H1 (cell line): ENCODE results near the gene F5. TPM values are rescaled to one million over a fixed set of nuclear protein-coding genes. Genes with fewer than 3 reads are reported as not detected.

Source experiments
- CTCF ChIA-PET: fragments of 300-600 bp; sonication (Branson Sonifier 250); formaldehyde crosslinking; loops from one replicate; lab custom pipeline; 2021; ENCODE audit not compliant: partially characterized antibody; lab: Charles Lee
- POLR2A ChIA-PET: fragments of 300-600 bp; sonication (Branson Sonifier 250); formaldehyde crosslinking; loops from one replicate; lab custom pipeline; 2021; ENCODE audit warnings: inconsistent platforms; ENCODE audit not compliant: partially characterized antibody; lab: Charles Lee
- DNase-seq, 2 experiments: peaks; one replicate each; pipeline versions ENCODE4 v3.0.0 to v3.0.0-alpha.2; 2010 to 2022; ENCODE audit warnings: low spot score in 2 of 2, low read depth in 1 of 2, mixed read lengths in 1 of 2
- FAIRE-seq: peaks from 2 replicates; lab custom pipeline; 2011; peaks lifted over from hg19 to GRCh38; lab: Jason Lieb, UNC
- H2AFZ ChIP-seq: 2 replicates; pipeline ENCODE4 v1.8.1; 2012; ENCODE audit warnings: low read length, inconsistent platforms
- H2AK5ac ChIP-seq: 2 replicates; pipeline ENCODE4 v1.6.1; 2013; ENCODE audit warnings: low read depth, low read length
- H2BK120ac ChIP-seq: replicated peaks from 2 replicates; pipeline ENCODE3; 2013; ENCODE audit warnings: low read depth, low read length, inconsistent platforms
- H2BK12ac ChIP-seq: 2 replicates; pipeline ENCODE4 v1.6.1; 2013; ENCODE audit warnings: low read depth, low read length
- H2BK15ac ChIP-seq: 2 replicates; pipeline ENCODE4 v1.6.1; 2013; ENCODE audit warnings: low read length
- H2BK20ac ChIP-seq: 2 replicates; pipeline ENCODE4 v1.6.1; 2013; ENCODE audit warnings: low read length
- H2BK5ac ChIP-seq: 2 replicates; pipeline ENCODE4 v1.6.1; 2013; ENCODE audit warnings: low read depth, low read length
- H3K14ac ChIP-seq: 2 replicates; pipeline ENCODE4 v1.6.1; 2013; ENCODE audit warnings: inconsistent platforms; ENCODE audit not compliant: insufficient read length
- H3K18ac ChIP-seq: 2 replicates; pipeline ENCODE4 v1.6.1; 2013; ENCODE audit warnings: low read length; ENCODE audit errors: extremely low read depth
- H3K23ac ChIP-seq: 2 replicates; pipeline ENCODE4 v1.6.1; 2013; ENCODE audit warnings: inconsistent platforms; ENCODE audit not compliant: insufficient read length
- H3K23me2 ChIP-seq: 2 replicates; pipeline ENCODE4 v1.6.1; 2013; ENCODE audit warnings: low read depth, low read length
- H3K27ac ChIP-seq: 2 replicates; pipeline ENCODE4 v1.6.1; 2011; ENCODE audit warnings: low read depth, low read length, inconsistent platforms
- H3K27me3 ChIP-seq, 4 experiments: replicated peaks in 1 of 4; 1 replicate in 1 of 4; 2 replicates in 3 of 4; pipeline versions ENCODE4 v1.6.1 to v1.8.1; 2011 to 2013; ENCODE audit warnings: low read length in 3 of 4, mild to moderate bottlenecking in 3 of 4, inconsistent platforms in 2 of 4, mixed read lengths in 2 of 4, moderate library complexity in 1 of 4; ENCODE audit not compliant: control insufficient read depth in 3 of 4, insufficient read depth in 3 of 4; ENCODE audit errors: extremely low read depth in 1 of 4
- H3K36me3 ChIP-seq, 4 experiments: 2 replicates each; pipeline versions ENCODE4 v1.6.1 to v1.8.1; 2011 to 2013; ENCODE audit warnings: mild to moderate bottlenecking in 4 of 4, low read length in 3 of 4, moderate library complexity in 2 of 4, control low read depth in 1 of 4, inconsistent platforms in 1 of 4; ENCODE audit not compliant: insufficient read depth in 4 of 4, control insufficient read depth in 2 of 4
- H3K4ac ChIP-seq: replicated peaks from 2 replicates; pipeline ENCODE3; 2013; ENCODE audit warnings: low read length, low read depth, mixed read lengths, inconsistent platforms; ENCODE audit not compliant: insufficient read length
- H3K4me1 ChIP-seq, 4 experiments: replicated peaks in 1 of 4; 1 replicate in 1 of 4; 2 replicates in 3 of 4; pipeline versions ENCODE4 v1.6.1 to v1.8.1; 2011 to 2013; ENCODE audit warnings: low read length in 3 of 4, inconsistent platforms in 2 of 4, mixed read lengths in 1 of 4; ENCODE audit not compliant: insufficient read depth in 4 of 4, control insufficient read depth in 3 of 4
- H3K4me2 ChIP-seq, 2 experiments: 2 replicates each; pipeline versions ENCODE4 v1.6.1 to v1.8.1; 2011 to 2013; ENCODE audit warnings: low read depth in 2 of 2, low read length in 2 of 2, control low read depth in 1 of 2, inconsistent platforms in 1 of 2, mild to moderate bottlenecking in 1 of 2; ENCODE audit not compliant: insufficient read depth in 1 of 2
- H3K4me3 ChIP-seq, 4 experiments: fragments of 200-600, 300-600 bp in 1 of 4; sonication (generic), shearing (Covaris generic), sonication (Bioruptor Twin) in 1 of 4; 2 replicates each; pipeline versions ENCODE4 v1.5.1 to v1.8.1; 2011 to 2016; ENCODE audit warnings: low read length in 4 of 4, low read depth in 3 of 4, control low read depth in 2 of 4, inconsistent platforms in 2 of 4, mild to moderate bottlenecking in 2 of 4, mixed read lengths in 1 of 4, moderate library complexity in 1 of 4; ENCODE audit not compliant: insufficient read depth in 2 of 4; ENCODE audit errors: extremely low read depth in 1 of 4
- H3K56ac ChIP-seq: replicated peaks from 2 replicates; pipeline ENCODE3; 2013; ENCODE audit warnings: low read depth, mild to moderate bottlenecking, mixed read lengths, low read length, inconsistent platforms; ENCODE audit not compliant: insufficient read length
- H3K79me1 ChIP-seq: 2 replicates; pipeline ENCODE4 v1.6.1; 2013; ENCODE audit warnings: low read depth, low read length, control low read depth
- H3K79me2 ChIP-seq, 2 experiments: 2 replicates each; pipeline versions ENCODE4 v1.6.1 to v1.8.1; 2012 to 2013; ENCODE audit warnings: low read length in 2 of 2, mild to moderate bottlenecking in 2 of 2, inconsistent platforms in 1 of 2; ENCODE audit not compliant: insufficient read depth in 2 of 2, control insufficient read depth in 1 of 2
- H3K9ac ChIP-seq, 4 experiments: replicated peaks in 1 of 4; 1 replicate in 1 of 4; 2 replicates in 3 of 4; pipeline versions ENCODE4 v1.6.1 to v1.8.1; 2011 to 2013; ENCODE audit warnings: low read depth in 3 of 4, low read length in 3 of 4, control low read depth in 2 of 4, mild to moderate bottlenecking in 2 of 4, moderate library complexity in 2 of 4, inconsistent platforms in 1 of 4; ENCODE audit errors: extremely low read depth in 1 of 4
- H3K9me3 ChIP-seq, 2 experiments: 2 replicates each; pipeline versions ENCODE4 v1.6.1 to v1.8.1; 2012 to 2013; ENCODE audit warnings: mild to moderate bottlenecking in 2 of 2, moderate library complexity in 2 of 2, control low read depth in 1 of 2, inconsistent platforms in 1 of 2, low read depth in 1 of 2, low read length in 1 of 2, mixed read lengths in 1 of 2; ENCODE audit not compliant: insufficient read depth in 2 of 2
- H4K20me1 ChIP-seq, 2 experiments: replicated peaks in 1 of 2; 2 replicates each; pipeline versions ENCODE3 to v1.8.1; 2011 to 2013; ENCODE audit warnings: inconsistent platforms in 2 of 2, low read length in 2 of 2, mild to moderate bottlenecking in 1 of 2; ENCODE audit not compliant: insufficient read depth in 2 of 2, control insufficient read depth in 1 of 2
- H4K5ac ChIP-seq: 2 replicates; pipeline ENCODE4 v1.6.1; 2013; ENCODE audit warnings: low read length, low read depth, mixed read lengths, inconsistent platforms; ENCODE audit not compliant: insufficient read length
- H4K8ac ChIP-seq: 2 replicates; pipeline ENCODE4 v1.8.0; 2013; ENCODE audit warnings: mild to moderate bottlenecking, moderate library complexity, low read length, inconsistent platforms; ENCODE audit not compliant: insufficient read depth; ENCODE audit errors: extremely low read depth
- H4K91ac ChIP-seq: replicated peaks from 2 replicates; pipeline ENCODE3; 2013; ENCODE audit warnings: low read length, mixed read lengths, inconsistent platforms; ENCODE audit not compliant: insufficient read length
- ASH2L ChIP-seq: fragments of 200-600, 300-600 bp; sonication (generic); IDR thresholded peaks from one replicate; pipeline ENCODE4 v1.7.1; 2017; ENCODE audit warnings: low read length
- CHD1 ChIP-seq: IDR thresholded peaks from 2 replicates; pipeline ENCODE4 v1.6.1; 2012; ENCODE audit warnings: low read depth, low read length, improper control_type of control experiment
- GTF2F1 ChIP-seq: IDR thresholded peaks from 2 replicates; pipeline ENCODE4 v1.6.1; 2012; ENCODE audit warnings: low read depth, low read length, improper control_type of control experiment, borderline replicate concordance
- MAFK ChIP-seq: IDR thresholded peaks from 2 replicates; pipeline ENCODE4 v1.6.1; 2012; ENCODE audit warnings: low read depth, mild to moderate bottlenecking, improper control_type of control experiment, low read length
- NANOG ChIP-seq: IDR thresholded peaks from 2 replicates; pipeline ENCODE4 v1.6.1; 2011; ENCODE audit warnings: low read length, low read depth, mild to moderate bottlenecking, inconsistent platforms; ENCODE audit not compliant: insufficient read depth, poor library complexity, severe bottlenecking
- NRF1 ChIP-seq: IDR thresholded peaks from 2 replicates; pipeline ENCODE4 v1.6.1; 2011; ENCODE audit warnings: mild to moderate bottlenecking, low read depth, low read length, improper control_type of control experiment
- SAP30 ChIP-seq: fragments of 300-600 bp; sonication (generic); IDR thresholded peaks from 2 replicates; pipeline ENCODE4 v1.7.1; 2012; ENCODE audit warnings: low read length, moderate library complexity, mild to moderate bottlenecking, inconsistent platforms; ENCODE audit not compliant: insufficient read depth, insufficient replicate concordance
- SIN3A ChIP-seq, 2 experiments: IDR thresholded peaks in 1 of 2; conservative IDR thresholded peaks in 1 of 2; 2 replicates each; pipeline ENCODE4 v1.6.1; 2011 to 2012; ENCODE audit warnings: low read length in 2 of 2, improper control_type of control experiment in 1 of 2, low read depth in 1 of 2, mild to moderate bottlenecking in 1 of 2
- SP2 ChIP-seq: IDR thresholded peaks from 2 replicates; pipeline ENCODE4 v1.6.1; 2012; ENCODE audit warnings: mild to moderate bottlenecking, low read length, inconsistent platforms
- SRF ChIP-seq: IDR thresholded peaks from 2 replicates; pipeline ENCODE4 v1.6.1; 2011; ENCODE audit warnings: mild to moderate bottlenecking, low read depth, low read length, moderate library complexity
- TAF1 ChIP-seq: IDR thresholded peaks from 2 replicates; pipeline ENCODE4 v1.6.1; 2011; ENCODE audit warnings: mild to moderate bottlenecking, low read depth, low read length
- TAF7 ChIP-seq: optimal IDR thresholded peaks from 2 replicates; pipeline ENCODE3; 2011; ENCODE audit warnings: low read depth, mild to moderate bottlenecking, inconsistent platforms, low read length, moderate library complexity, borderline replicate concordance
- TEAD4 ChIP-seq: IDR thresholded peaks from 2 replicates; pipeline ENCODE4 v1.6.1; 2012; ENCODE audit warnings: low read depth, low read length, inconsistent platforms, mixed read lengths
- YY1 ChIP-seq: IDR thresholded peaks from 2 replicates; pipeline ENCODE4 v1.6.1; 2011; ENCODE audit warnings: low read depth, mild to moderate bottlenecking, low read length
- ZNF274 ChIP-seq: IDR thresholded peaks from 2 replicates; pipeline ENCODE4 v1.7.0; 2012; ENCODE audit warnings: low read length, borderline replicate concordance; ENCODE audit errors: extremely low read depth
- polyA plus RNA-seq, 7 experiments: library from polyadenylated mRNA; depleted of rRNA in 3 of 7; stranded (reverse) in 5 of 7; unstranded in 2 of 7; fragments of >200 nt in 5 of 7; fragments of 200-250 nt in 2 of 7; gene quantifications; 1 replicate in 5 of 7; 2 replicates in 1 of 7; 4 replicates in 1 of 7; pipeline versions ENCODE4 v1.2.1 to v1.2.3, GENCODE V29; 2011 to 2013; ENCODE audit warnings: missing spikeins in 2 of 7, mixed read lengths in 2 of 7
- total RNA-seq: library from RNA; stranded (reverse); fragmentation: NEBNext Ultra II Directional; extraction: Animal tissue kit (Norgen Biotek cat#: 25700); gene quantifications from 2 replicates; pipeline ENCODE4 v1.2.1, GENCODE V29; 2021

Gene F5
- total and polyA plus RNA-seq, 2 of the 8 experiments (the other 6 are each of a cell fraction or from before 2014, with no cell fraction given), result 0.04 to 0.06 TPM

GRCh38 chr1:169468982-169469381 is 117.3 kb downstream of the F5 start:
- TF ChIP-seq TAF7, result no peak
- no peak for TF ChIP-seq TAF1
- TF ChIP-seq SP2, result no peak
- TF ChIP-seq NANOG, result no peak
- TF ChIP-seq NRF1, result no peak
- TF ChIP-seq YY1, result no peak
- TF ChIP-seq GTF2F1, result no peak
- no peak for TF ChIP-seq SRF
- TF ChIP-seq CHD1, result no peak
- TF ChIP-seq ZNF274, result no peak
- TF ChIP-seq SAP30, result no peak
- TF ChIP-seq SIN3A (conservative IDR thresholded peaks at IDR 0.05 in 1 of 2, IDR thresholded peaks at IDR 0.05 in 1 of 2; ENCODE audit: low read depth in 1 of 2, low read length in 2 of 2), result no peak
- TF ChIP-seq TEAD4, result no peak
- TF ChIP-seq ASH2L, result no peak
- TF ChIP-seq MAFK, result no peak
- Histone ChIP-seq H2BK120ac (no peak overlapping the region), H3K18ac (no peak overlapping the region), H3K27me3 (no peaks in the 10 kb centered on the region), H2AFZ (no peak overlapping the region), H4K20me1 (peaks cover 0 to 2% of the 10 kb centered on the region in 2 experiments), H2BK15ac (no peak overlapping the region), H3K23ac (no peak overlapping the region), H2BK12ac (no peak overlapping the region), H3K36me3 (peaks cover 0 to 17% (median 6%) of the 10 kb centered on the region in 4 experiments; a peak in 5 of 8 replicates), H3K27ac (no peak overlapping the region), H3K4ac (no peak overlapping the region), H2BK5ac (no peak overlapping the region), H3K4me1 (no peaks in the 10 kb centered on the region), H3K14ac (no peak overlapping the region), H2AK5ac (no peak overlapping the region), H3K9me3 (no peaks in the 10 kb centered on the region), H3K79me2 (no peaks in the 10 kb centered on the region), H3K9ac (no peak overlapping the region), H3K4me3 (no peak overlapping the region), H3K79me1 (no peaks in the 10 kb centered on the region; the same call in 1 of the 2 replicates), H3K23me2 (no peaks in the 10 kb centered on the region), H3K56ac (no peak overlapping the region), H4K5ac (no peak overlapping the region), H4K8ac (no peak overlapping the region), H3K4me2 (no peak overlapping the region), H4K91ac (no peak overlapping the region), H2BK20ac (no peak overlapping the region)
- DNase-seq (no peak), FAIRE-seq (no peak)
- ChIA-PET CTCF (interaction anchor here (1.0 to 2.3 kb wide), 4 partner anchors 14 to 78 kb away, joined by 3 to 10 read pairs (median 4); no protein-coding TSS in a partner anchor), POLR2A (interaction anchor here (1.5 kb wide), 1 partner anchor 19 kb away, joined by 3 read pairs; no protein-coding TSS in a partner anchor)
